GM12872 (cell line): ENCODE results near the gene TM9SF4.

Experiments used
- CTCF ChIP-seq: IDR thresholded peaks from 3 replicates; pipeline ENCODE4 v1.5.1; 2011; ENCODE audit warnings: low read depth, mild to moderate bottlenecking, low read length, moderate library complexity; ENCODE audit not compliant: insufficient read depth

The TM9SF4 gene

DNA sequence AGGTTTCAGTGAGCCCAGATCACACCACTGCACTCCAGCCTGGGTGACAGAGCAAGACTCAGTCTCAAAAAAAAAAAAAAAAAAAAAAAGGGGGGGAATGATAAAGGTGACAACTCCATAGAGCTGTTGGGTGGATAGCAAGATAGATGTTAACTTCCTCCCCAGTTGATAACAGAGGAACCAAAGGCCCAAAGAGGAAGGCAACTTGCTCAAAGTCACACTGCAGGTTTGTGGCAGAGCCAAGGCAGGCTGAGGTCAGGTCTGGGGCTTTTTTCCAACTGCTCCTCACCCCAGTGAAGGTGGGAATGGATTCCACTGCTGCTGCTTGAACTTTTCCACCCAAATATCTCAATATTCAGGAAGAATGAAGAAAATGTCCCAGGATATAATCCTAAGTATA, 30.7 kb upstream of the TM9SF4 start:
- TF ChIP-seq CTCF: no peak

GRCh38 chr20:32079655-32080109, 29.8 kb upstream of the TM9SF4 start:
- no peak for TF ChIP-seq CTCF

DNA sequence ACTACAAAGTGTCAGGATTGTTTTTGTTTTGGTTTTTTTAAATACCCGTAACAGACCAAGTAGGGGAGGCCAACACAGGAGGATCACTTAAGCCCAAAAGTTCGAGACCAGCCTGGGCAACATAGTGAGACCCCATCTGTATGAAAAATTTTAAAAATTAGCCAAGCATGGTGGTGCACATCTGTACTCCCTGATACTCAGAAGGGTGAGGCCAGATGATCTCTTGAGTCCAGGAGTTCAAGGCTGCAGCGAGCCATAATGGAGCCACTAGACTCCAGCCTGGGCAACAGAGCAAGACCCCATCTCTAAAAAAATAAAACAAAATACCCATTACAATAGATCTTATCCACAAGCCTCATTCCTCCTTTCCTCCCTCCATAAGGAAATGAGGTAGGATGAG, 28.7 kb upstream of the TM9SF4 start:
- TF ChIP-seq CTCF: no peak

GRCh38 chr20:32083469-32083868, 26.0 kb upstream of the TM9SF4 start:
- no peak for TF ChIP-seq CTCF

- no peak for TF ChIP-seq CTCF
These were observed 22.4 kb upstream of the TM9SF4 start for GRCh38 chr20:32087070-32087469.

GRCh38 chr20:32088759-32089158, 20.8 kb upstream of the TM9SF4 start:
- no peak for TF ChIP-seq CTCF

DNA sequence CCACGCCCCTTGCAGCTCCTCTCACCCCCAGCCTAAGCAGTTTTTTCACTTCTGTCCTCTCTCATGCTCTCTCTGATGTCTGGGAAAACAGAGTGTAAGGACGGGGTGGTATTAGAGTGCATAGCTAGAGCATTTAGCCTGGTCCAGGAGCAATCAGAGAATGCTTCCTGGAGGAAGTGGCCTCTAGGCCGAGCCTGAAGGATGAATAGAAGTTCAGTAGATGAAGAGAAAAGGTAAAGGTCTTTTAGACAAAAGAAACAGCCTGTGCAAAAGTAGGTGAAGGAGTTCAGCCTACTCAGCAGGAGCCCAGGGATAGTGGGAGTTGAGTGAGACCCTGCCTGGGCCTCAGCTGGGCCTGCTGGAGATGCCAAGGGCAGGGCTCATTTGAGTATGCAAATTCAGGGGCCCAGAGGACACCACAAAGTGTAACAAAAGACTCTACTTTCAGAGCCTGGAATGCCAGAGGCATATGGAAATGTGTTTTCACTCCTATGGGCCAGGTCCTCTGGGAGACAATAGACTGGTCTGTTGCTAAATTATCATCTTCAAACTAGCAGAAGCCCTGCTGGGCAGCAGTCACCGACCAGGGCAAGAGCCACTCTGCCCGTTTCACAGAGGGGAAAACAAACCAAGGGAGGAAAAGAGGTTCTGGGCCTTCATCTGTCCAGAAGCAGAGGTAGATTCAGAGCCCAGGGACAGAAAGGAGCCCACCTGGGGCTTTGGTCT, 19.7 kb upstream of the TM9SF4 start:
- TF ChIP-seq CTCF: no peak
